NCI-H510A treated with DMSO at 0.1 percent for 48 hours (cell line): ENCODE measurements around the gene LRRFIP1.
"Not testable (repeated sequence)": the region's sequence is repeated elsewhere in the genome, so short reads cannot be mapped to it uniquely, and the experiment has no call there.

ENCODE experiments used
- DNase-seq: peaks from one replicate; lab custom pipeline; 2025; lab: John Stamatoyannopoulos, UW

The LRRFIP1 gene

DNA sequence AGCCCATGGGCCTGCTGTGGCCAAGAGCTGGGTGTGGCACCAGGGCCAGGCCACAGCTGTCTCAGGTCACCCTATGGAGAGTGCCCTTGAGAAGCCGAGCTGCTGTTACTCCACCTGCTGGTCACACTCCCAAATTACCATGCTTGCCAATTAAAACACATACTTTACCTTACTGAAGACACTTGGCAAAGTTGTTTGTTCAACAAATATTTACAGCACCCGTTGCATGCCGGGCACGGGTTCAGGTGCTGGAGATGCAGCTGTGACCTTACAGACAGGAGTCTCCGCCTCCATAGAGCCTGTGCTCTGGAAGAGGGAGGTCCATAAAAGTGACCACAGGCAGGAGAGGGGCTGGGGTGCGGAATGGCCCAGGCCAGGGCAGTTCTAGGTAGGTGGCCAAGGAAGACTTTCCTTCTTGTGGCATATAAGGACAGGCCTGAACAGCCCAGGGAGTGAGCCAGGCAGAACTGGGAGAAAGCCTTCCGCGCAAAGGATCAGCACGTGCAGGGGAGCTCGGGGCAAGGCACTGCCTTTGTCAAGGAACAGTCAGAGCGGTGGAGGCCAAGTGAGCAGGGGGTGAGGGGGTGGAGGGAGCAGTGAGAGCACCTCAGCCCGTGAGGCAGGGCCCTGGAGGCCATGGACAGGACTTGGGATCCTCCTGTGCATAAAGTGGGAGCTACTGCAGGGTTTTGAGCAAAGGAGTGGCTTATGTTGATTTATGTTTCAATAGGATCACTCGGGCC is 147.6 kb downstream of the LRRFIP1 start:
- DNase-seq = peak; percentile 79

DNA sequence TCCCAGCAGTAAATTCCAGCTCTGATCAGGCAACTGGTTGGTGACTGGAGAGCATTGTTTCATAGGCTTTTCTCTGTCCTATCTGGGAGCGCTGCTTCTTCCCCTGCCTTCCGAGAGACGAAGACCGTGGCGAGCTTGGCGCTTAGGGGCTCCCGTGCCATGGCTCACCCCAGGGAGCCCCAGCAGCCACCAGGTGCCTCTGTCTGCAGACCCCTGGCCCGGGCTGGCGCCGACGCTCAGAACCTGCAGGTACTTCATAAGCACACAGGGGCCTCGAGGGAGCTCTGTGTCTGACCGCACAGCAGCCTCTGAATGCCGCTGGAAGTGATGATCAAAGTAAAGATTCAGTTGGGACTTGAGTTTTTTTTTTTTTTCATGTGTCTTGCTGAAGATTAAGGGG is 152.1 kb downstream of the LRRFIP1 start:
- DNase-seq = no peak

DNA sequence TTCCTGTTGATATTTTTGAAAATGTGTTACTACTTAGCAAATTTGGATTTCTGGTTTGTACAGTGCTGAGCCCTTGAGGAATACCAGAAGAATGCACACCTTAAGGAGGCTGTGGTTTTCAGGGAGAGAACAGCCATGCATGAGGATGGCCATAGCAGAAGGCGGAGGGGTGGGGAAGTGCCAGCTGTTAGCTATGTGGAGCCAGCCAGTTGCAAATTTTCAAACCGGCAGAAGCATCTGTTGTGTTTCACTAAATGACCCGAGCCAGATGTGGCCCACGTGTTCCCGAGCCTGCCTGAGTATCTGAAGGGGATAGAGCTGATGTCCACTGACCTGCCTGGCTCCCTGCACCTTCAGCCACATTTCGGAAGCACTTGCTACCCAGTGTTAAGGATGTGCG is 154.8 kb downstream of the LRRFIP1 start:
- DNase-seq = no peak

DNA sequence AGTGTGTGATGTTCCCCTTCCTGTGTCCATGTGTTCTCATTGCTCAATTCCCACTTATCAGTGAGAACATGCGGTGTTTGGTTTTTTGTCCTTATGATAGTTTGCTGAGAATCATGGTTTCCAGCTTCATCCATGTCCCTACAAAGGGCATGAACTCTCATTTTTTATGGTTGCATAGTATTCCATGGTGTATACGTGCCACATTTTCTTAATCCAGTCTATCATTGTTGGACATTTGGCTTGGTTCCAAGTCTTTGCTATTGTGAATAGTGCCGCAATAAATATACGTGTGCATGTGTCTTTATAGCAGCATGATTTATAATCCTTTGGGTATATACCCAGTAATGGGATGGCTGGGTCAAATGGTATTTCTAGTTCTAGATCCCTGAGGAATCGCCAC is 156.3 kb downstream of the LRRFIP1 start:
- not testable (repeated sequence) for DNase-seq

DNA sequence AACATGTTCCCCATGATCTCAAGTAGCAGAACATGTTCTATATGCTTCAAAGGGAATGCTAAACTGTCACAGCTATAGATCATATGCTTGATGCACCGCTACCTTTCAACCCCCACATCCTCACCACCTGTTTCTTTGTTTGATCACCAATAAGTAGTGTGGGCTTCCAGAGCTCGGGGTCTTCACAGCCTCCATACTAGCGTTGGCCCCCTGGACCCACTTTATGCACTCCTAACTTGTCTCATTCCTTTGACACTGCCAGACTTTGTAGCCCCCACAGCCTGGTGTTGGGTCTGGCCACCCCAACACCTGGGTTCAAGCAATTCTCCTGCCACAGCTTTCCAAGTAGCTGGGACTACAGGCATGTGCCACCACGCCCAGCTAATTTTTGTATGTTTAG is 159.5 kb downstream of the LRRFIP1 start:
- DNase-seq = no peak

DNA sequence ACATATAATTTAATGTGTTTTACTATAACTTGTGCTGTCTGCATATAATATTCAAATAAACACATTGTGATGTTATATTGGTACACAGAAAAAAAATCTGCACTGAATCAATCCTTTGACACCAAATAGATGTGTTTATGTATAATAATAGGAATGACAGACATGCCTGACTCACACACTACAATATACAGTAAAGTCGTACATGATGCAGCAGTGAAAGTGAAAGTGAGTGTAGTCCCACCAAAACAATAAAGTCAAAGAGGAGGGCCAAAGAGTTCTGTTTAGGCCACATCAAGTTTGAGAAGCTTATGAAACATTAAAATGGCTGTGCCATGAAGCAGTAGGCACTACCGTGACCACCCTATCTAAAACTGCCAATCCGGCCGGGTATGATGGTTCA is 163.0 kb downstream of the LRRFIP1 start:
- DNase-seq = no peak

DNA sequence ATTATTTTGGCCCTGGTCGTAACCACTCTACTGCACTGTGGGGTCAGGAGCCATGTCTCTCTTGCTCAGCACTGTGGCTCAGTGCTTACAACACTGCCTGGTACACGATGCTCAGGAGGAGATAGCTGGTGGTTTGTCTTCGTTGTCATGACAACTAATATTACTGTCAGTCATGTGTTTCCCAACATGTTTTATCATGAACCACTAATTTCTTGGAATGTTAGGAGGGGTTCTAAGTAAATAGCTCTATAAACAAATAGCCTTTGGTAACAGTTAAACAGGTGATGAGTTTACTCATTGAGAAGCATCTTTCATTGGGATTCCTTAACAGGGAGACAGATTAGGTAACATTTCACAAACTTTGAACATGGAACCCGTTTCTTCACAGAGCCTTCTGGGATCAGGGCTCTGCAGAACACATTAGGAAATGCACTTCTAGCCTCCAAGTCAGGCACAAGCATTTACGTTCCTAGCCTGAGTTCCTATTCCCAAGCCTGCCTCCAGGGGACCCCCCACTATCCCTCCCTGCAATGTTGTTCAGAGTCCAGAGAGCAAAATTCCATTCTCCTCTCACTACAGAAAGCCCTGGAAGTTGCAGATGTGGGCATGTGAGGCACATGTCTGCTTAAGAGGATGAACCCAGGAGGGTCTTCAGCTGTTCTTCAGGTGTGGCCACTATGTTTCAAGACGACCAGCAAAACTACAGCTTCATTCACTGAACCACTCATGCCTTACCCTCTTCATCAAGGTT is 164.8 kb downstream of the LRRFIP1 start:
- no peak for DNase-seq

DNA sequence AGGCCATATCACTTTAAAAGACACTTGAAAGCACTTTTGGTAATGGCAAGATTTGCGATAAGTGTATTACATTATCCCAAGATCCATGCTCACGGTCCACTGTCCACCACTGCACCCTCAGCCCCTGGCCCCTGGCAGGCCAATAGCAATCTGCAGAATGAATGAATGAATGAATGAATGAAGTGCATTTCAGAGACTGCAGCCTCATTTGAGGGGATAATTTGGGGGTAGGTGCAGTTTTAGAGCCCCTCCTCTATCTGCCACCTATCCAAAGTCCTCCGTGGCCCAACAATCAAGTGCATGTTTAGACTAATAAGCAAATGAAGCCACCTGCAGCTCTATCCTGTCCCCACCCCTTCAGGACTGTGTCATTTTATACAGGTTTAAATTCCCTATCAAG is 169.9 kb downstream of the LRRFIP1 start:
- DNase-seq = no peak

DNA sequence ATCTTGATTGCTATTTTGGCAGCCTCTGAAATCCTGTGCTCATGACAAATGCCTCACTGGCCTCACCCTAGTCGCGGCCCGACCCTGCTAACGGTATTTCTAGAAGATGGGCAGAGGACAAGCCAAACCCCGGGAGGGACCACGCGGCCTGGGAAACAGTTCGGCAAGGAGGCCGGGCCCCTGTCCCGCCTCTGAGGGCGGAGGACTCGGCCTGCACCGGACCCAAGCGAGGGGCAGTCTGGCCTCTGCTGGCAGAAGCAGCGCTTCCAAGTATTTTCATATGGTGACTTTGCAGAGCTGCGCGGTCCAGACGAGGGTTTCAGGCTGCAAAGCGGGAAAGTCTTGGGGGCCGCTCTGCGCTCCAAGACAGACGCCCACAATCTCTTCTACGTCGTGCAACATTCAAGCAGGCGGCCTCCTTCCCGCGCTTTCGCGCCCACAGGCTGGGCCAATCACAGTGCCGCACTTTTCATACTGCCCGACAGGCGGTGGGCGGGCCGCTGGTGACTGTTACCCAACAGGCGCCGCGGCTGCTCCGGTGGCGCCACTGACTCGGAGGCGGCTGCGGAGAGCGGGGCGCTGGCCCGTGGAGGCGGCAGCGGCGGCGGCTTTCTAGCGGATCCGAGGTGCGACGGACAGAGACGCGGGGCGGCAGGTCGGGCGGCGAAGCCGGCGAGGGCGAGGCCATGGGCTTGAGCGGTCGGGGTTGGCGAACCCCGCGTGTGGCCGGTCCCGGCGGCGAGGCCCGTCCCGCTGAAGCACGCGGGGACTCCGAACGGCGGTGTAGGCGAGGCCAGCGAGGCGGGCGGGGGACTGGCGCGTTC is 171.1 kb downstream of the LRRFIP1 start, which contains the start of gene RBM44:
TSS of gene RBM44 (plus strand) at position 544 of the 824 bp plus-strand sequence. CDS start 14,831 bp downstream, outside the sequence.
- no peak for DNase-seq

DNA sequence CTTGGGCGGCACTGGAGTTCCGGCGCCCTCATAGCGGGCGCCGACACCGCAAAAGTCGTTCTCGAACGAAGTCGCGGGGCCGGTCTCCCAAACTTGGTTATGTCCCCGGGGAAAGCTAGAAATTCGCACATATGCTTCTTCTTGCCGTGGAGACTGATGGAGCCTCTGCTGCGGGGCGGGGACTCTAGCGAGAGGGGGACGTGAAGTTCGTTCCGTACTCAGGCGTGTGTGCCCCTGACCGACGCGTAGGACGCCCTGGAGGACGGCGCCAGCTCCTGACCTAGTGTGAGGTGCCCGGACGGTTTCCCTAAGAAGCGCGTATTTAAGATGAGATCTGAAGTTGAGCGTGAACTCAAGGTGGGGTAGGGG is 171.7 kb downstream of the LRRFIP1 start:
- DNase-seq = no peak

DNA sequence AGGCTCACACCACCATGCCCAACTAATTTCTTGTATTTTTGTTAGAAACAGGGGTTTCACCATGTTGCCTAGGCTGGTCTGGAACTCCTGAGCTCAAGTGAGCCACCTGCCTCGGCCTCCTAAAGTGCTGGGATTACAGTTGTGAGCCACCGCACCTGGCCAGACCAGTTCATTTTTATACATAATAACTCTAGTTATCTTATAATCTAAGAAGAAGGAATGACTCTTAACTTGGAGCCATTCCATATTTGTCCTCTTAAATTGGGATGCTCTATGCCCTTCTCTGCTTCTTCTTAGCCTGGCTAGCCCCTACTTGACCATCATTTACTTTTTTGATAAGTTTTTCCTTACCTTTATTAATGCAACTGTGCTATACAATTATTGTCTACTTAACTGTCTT is 174.1 kb downstream of the LRRFIP1 start:
- no peak for DNase-seq

DNA sequence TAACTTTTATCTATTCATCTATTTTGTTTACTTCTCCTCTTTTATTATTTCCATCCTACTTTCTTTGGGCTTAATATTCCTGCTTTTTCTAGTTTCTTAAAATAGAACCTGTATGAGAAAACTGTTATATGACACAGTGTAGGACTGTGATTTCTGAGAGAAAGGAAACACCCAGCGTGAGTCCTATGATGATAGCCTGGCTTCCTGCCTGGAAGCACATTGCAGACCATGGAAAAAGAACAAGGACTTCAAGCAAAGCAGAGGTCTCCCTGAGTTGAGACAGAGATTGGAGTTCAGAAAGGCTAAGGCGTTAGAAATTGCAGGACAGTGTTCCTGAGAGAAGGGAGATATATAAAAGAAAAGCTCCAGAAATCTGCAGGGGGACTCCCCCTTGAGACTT is 178.9 kb downstream of the LRRFIP1 start:
- no peak for DNase-seq

DNA sequence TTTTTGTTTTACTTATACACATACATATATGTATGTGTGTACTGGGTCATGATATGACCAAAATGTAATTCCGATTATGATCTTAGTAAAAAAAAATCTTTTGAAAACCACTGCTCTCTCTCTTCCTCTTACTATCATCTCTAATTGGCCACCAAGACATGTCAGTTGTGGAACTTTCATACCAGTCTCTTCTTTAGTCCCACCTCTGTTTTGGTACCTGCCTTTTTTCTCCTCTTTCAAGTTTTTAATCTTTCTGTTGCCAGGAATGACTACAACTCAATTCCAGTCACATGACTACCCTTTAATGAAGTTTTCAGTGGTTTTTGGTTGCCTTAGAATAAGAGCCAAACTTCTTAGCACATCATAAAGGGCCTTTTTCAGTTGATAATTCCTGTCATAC is 188.2 kb downstream of the LRRFIP1 start:
- no peak for DNase-seq

DNA sequence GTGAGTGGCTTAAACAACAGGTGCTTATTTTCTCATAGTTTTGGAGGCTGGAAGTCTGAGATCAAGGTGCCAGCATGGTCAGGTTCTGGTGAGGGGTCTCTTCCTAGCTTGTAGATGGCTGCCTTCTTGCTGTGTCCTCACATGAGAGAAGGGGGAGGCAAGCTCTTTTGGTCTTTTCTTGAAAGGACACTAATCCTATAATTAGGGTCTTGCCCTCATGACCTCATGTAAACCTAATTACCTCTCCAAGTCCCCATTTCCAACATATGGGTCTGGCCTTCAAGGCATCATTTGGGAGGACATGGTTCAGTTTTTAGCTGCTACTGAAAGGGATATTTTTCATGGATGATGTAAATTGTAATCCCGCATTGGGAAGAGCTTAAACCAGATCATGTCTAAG is 189.1 kb downstream of the LRRFIP1 start:
- no peak for DNase-seq

DNA sequence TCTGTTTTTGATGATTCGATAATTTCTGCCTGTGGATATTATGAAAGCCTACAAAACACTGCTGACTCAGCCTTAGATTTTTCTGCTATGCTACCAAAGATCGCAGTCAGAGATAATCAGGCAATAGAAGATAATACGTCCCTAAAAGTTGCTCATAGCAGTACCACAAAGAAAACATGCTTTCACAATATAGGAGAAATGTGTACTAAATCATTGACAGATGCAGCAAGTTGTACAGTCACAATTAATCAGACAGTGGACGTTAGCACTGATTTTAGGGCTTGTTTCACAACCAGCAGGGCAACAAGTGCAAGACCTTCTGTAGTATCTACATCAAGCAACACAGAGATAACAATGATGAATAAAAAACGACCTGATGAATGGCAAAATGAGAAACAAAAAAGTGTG is 190.7 kb downstream of the LRRFIP1 start:
- DNase-seq = no peak

DNA sequence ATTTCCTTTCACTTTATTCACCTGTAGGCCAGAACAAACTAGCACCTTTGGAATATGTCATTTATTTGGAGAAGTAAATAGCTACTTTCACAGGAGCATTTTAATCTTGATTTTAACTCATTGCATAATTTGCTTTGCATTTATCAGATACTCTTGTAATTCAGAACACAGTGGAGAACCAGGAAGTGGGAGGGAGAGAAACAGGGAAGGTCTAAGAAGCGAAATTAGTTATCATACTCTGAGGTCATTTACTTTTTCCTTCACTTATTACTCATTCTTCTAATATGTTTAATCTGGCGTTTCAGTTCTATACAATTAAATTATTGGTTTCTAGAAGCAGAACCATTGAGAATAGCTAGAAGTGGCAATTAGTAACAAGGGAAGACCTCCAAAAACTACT is 191.8 kb downstream of the LRRFIP1 start:
- DNase-seq = no peak

DNA sequence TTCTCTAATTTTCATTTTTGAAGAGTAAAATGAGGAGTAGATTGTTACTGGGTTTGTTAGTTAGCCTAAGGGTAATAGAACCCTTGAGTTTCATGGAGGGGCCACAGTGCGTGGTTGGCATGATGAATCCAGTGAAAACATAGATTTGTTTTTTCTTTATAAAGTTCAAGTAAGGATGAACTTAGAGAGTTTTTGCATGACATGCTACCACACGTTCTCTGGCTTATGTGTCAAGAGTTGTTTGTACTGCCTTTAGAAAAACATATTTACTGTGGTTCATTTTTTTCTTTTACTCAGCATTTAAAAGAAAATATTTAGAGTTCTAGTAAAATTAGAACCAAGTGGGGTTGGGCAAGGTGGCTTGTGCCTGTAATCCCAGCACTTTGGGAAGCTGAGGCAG is 193.0 kb downstream of the LRRFIP1 start:
- no peak for DNase-seq

DNA sequence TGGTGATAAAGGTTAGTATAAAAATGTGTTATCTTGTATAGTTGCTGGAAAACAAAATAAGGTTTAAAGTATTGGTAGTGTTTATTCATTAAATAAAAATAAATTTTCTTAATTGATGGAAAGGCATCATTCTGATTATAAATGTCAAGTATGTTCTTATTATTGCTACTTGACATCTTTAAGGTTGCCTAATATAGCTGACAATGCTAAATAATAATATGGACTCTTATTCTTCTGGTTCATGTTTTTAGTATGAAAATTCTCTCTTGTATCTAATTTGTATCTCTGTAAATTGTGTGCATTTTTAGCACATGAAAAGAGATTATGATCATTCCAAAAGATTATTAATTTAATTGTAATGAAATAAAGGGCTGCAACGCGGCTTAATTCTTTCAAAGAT is 196.2 kb downstream of the LRRFIP1 start:
- DNase-seq = no peak

DNA sequence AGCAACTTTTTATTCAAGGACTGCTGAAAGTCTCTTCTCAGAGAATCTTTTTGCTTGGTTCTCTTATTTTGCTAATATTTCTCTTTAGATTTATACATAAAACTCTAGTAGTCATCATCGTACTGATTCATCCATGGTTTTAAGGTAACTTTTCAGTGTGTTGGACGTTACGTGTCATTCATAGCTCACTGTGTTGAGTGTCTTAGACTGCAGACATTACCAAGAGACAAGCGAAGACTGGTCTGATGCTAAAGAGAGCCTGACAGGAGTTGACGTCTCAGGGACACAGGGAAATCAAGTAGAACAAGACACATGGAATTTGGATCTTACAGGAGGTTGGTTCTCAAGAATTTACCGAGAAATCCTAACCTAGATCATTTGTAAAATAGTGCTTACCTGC is 196.7 kb downstream of the LRRFIP1 start:
- DNase-seq = no peak

DNA sequence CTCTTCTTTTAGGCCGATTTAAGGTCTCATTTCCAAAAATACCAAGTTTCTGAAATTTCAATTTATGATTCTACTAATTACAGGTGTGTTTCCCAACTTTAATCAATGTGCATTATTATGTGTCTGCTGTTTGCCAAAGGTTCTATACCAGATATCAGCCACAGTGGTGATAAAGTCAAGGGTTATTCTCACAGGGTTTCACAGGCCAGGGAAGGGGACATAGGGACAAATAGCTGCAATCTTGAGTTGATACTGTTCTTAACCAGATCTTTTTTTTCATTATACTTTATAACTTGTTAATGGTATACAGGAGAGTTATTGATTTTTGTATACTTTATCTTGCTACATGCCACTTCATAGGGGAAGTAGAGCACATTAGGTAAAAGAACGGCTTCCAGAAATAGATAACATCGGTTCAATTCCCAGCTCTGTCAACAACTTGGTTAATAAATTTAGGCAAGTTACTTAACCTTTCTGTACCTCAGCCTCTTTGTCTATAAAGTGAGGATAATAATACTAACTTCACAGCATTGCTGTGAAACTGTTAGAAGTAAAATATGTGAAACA is 200.1 kb downstream of the LRRFIP1 start:
- no peak for DNase-seq
